ENCODE measurements around the gene NFATC2.

DNA sequence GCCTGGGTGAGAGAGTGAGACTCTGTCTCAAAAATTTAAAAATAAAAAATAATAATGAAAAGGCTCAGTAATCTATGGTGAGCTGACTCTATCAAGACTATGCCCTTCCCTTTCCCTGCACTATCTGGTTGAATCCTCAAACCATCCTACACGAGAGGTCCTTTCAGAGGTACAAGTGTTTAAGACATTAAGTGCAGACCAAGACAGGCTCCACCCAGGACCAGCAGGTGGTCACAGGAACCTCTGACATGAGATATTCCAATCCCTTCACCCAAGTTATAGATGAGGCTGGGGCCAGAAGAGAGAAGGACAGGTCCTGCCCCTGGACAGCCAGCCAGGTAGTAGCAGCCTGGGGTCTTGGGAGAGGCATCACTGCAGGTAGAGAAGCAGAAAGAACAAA lies 182.6 kb downstream of the NFATC2 start:
- TF ChIP-seq, protein P1, sequence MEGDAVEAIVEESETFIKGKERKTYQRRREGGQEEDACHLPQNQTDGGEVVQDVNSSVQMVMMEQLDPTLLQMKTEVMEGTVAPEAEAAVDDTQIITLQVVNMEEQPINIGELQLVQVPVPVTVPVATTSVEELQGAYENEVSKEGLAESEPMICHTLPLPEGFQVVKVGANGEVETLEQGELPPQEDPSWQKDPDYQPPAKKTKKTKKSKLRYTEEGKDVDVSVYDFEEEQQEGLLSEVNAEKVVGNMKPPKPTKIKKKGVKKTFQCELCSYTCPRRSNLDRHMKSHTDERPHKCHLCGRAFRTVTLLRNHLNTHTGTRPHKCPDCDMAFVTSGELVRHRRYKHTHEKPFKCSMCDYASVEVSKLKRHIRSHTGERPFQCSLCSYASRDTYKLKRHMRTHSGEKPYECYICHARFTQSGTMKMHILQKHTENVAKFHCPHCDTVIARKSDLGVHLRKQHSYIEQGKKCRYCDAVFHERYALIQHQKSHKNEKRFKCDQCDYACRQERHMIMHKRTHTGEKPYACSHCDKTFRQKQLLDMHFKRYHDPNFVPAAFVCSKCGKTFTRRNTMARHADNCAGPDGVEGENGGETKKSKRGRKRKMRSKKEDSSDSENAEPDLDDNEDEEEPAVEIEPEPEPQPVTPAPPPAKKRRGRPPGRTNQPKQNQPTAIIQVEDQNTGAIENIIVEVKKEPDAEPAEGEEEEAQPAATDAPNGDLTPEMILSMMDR (IDR thresholded peaks at IDR 0.05; ENCODE audit: low read depth, low read length) = no peak
- no peak for TF ChIP-seq EZH2phosphoT487 (IDR thresholded peaks at IDR 0.05; ENCODE audit: low read depth)

Measured in OCI-LY3 (cell line).